ENCODE measurements around the gene ZNF8.

GRCh38 chr19:58317476-58318072 lies 38.8 kb downstream of the ZNF8 start:
- no peak for TF ChIP-seq CTCF (IDR thresholded peaks at IDR 0.05)
- TF ChIP-seq POLR2A (IDR thresholded peaks at IDR 0.05), result no peak
